Suprapubic skin (tissue), 3 donors: Measurements from ENCODE around the gene MTA1.

Experiments used
- CTCF ChIP-seq, 2 donors: fragments of 200-600 bp in 1 of 2; fragments of 450-650 bp in 1 of 2; sonication (generic) in 1 of 2; IDR thresholded peaks; one replicate each; pipeline ENCODE4 v1.5.1; 2016 to 2019; ENCODE audit warnings: antibody characterized with exemption in 2 of 2, mild to moderate bottlenecking in 1 of 2, moderate library complexity in 1 of 2
- EP300 ChIP-seq: sonication (generic); formaldehyde crosslinking; IDR thresholded peaks from one replicate; pipeline ENCODE4 v1.6.1; 2017; ENCODE audit warnings: antibody characterized with exemption
- POLR2A ChIP-seq, 2 donors: fragments of 450-650 bp; IDR thresholded peaks; one replicate each; pipeline ENCODE4 v1.6.1; 2017; ENCODE audit warnings: antibody characterized with exemption in 2 of 2, mild to moderate bottlenecking in 2 of 2, moderate library complexity in 2 of 2

GRCh38 chr14:105385698-105386365, 33.8 kb upstream of the MTA1 start:
- TF ChIP-seq CTCF (IDR thresholded peaks at IDR 0.05) (no peak), POLR2A (IDR thresholded peaks at IDR 0.05) (no peak), EP300 (no peak)
